GM19193 (cell line): ENCODE data around the gene POU3F3.

Experiments
- POLR2A ChIP-seq: IDR thresholded peaks from 4 replicates; pipeline ENCODE4 v1.6.1; 2011; ENCODE audit not compliant: insufficient read depth, insufficient read length; ENCODE audit errors: extremely low read depth

The POU3F3 gene

DNA sequence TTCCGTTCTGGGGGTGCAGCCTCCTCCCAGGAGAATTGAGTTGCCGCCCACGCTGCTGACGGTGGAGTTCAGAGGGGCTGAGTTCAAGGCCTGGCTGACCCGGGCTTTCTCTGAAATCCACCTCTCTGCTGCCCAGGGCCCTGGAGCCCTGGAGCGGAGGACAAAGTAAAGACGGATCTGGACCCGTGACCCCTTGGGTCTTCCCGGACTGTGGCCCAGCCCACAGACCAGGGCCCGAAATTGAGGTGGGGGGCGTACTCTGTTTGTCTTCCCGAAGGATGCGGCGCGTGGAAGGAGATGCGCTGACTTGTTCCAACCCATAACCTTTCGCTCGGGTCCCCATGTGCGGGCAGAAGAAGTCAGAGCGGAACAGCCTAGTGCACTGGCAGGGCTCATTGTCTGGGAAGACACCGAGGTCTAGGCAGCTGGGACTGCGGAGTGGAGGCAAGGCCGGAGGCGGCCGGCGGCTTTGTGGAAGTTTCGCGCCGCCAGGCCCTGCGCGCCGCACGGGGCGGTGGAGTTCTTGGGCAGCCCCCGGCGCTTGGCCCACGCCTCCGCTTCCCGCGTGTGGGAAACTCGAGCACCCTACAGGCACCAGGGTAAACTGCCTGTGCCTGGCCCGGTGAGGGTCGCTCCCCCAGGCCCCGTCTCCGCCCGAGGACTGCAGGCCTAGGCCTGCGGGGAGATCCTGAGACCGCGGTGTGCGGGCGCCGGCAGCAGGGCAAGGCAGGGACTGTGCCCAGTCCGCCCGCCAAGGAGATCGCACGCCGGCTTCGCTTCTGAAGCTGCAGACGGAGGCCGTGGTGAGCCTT lies 9.8 kb downstream of the POU3F3 start:
- TF ChIP-seq POLR2A, result no peak

GRCh38 chr2:104864280-104865095 lies 10.6 kb downstream of the POU3F3 start:
- TF ChIP-seq POLR2A, result no peak

- no peak for TF ChIP-seq POLR2A
These were observed 11.2 kb downstream of the POU3F3 start for GRCh38 chr2:104865096-104865470.

DNA sequence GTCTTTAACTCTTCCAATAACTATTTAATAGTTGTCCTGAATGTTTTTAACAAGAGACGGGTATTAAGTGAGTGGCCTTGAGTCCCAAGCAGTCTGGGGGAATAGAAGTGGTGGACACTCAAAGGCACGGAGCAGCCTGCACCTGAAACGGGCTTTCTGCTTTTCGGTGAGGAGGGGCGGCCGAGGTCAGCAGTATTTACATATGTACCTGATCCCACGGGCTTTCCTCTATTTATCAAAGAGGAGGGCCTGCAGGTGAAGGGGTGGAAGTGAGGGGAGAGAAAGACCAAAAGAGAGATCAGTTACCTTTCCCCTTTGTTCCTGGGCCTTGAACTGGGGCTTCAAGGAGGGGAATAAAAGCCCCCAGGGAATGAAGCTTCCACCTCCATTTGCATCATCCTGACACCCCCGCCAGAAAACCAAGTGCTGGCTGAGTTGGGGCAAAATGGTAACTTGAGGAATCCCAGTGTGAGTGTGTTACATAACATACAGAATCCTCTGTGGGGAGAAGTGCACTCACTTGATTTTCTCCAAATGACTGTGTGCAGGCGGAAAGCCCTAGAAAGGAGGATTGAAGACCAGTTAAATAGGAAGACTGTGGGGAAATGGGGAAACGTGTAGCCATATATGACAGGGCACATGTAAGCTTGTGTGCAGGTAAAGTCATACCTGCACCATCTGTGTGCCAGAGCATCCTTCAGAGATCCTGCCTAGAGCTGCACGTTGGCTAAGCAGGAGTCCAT lies 12.4 kb downstream of the POU3F3 start:
- no peak for TF ChIP-seq POLR2A

DNA sequence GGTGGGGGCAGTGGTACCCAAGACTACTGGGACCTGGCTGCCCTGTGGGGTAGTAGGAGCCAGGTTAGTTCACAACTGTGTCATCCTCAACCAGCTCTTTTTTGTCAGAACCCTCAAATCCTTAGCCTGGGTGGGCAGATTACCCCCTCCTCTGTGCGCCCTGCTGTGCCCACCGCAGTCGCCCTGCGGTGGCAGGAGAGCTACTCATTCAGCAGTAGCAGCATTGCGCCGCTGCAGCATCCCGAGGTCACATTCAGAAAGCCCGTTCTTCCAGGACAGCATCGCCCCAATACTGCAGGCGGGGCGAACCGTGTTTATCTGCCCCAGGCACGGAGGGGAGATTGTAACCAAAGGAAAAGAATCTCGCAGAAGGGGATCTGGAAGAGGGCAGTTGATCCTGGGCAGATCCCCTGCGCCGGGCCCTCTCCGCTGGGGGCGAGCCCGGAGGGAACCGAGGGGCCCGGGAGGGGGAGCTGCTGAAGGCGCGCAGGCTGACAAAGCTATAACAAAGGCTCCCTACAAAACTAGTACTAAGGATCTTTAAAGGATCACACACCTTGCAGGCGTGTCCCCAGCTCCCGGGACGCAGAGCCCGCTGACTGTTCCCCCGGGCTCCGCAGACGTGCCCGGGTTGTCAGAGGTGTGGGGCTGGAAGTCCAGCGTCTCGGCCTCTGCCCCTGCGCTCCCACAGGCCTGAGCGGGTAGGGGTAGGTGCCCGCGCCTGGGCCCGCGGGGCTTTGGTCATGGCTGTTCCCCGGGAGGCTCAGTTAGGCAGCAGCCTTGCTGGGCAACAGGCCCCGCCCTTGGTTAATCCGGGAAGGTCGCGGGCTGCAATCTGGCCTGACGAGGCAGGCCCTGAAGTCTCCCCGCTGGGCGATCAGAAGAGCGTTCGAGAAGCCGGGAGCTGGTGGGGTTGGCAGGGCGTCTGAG lies 13.2 kb downstream of the POU3F3 start:
- no peak for TF ChIP-seq POLR2A

DNA sequence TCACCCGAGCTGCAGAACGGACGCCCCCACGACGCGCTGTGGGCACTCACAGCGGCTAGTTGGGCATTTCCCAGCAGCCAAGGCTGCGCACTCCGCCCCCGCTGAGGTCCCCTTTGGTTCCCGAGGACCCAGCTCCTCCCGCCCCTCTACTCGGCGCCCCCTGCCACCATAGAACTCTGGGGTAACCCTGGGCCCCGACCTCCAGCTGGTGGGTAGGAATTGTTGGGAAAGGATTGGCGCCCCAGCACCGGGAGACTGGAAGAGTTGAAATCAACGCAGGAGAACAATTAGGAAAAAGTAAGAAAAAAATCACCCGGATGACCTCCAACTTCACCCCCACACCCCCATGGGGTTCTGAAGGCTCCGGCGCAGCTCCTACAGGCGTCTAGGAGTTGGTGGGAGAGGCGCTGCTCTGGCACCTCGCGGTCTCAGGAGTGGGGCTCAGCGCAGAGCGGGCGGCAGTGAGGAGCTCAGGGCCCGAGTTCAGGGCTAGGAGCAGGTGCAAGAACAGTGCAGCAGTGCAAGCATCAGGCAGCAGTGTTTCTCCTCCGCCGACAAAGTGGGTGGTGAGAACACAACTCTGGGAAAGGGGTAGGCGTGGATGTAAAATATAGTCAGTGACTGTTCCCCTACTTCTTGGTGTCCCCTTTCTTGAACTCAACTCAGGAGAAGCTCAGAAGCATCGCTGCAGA lies 14.0 kb downstream of the POU3F3 start:
- no peak for TF ChIP-seq POLR2A

DNA sequence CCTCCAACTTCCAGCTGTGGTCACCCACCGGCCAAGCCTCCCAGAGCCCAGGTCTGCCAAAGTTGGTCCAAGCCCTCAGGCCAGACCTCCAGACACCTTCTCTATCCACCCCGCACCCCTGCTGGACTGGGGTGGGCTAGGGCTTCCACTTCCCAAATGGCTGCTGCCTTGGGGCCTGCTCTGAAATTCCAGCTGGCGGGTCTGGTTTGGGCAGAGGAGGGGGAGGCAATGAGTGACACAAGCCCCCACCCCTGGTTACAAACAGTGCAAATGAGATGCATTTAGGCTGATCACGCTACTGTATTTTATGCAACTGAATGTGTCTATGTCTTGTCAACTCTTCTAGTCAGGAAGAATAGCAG lies 14.6 kb downstream of the POU3F3 start:
- no peak for TF ChIP-seq POLR2A

DNA sequence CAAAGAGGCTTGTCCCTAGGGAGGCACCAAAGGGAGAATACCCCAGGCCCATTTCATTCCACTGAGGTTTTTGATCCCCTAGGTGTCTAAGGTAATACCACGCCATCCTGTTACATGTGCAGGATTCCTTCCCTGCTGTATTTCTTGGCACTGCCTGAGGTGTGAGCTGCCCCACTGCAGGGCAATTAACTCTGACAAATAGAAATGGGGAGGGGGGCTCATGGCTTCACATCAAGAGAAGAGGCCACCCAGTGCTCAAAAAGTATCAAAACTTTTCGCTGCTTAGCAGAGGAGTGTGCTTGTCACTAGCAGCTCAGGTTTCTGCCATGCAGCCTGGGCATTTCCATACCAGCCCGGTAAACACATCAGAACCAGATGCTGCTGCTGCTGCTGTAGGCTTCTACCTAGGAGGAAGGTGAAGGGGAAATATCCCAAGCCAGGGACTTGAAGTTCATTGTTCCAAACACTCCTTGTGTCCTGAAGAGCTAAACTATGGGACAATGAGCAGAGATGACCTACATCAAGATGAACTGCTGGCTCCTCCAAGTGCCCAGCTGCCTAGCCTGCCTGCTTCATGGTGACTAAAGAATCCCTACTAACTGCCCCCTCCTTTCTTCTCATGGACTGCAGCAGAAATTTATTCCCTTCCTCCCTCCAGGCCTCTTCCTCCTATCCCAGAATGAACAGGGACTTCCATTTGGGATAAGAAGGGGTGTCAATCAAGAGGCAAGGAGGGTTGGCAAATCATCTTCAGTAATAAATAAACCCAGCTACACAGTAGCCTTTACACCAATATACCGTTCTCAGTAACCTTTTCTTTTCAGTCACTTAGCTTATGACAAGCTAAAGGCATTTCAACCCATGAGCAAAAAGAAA lies 16.4 kb downstream of the POU3F3 start:
- TF ChIP-seq POLR2A, result no peak

DNA sequence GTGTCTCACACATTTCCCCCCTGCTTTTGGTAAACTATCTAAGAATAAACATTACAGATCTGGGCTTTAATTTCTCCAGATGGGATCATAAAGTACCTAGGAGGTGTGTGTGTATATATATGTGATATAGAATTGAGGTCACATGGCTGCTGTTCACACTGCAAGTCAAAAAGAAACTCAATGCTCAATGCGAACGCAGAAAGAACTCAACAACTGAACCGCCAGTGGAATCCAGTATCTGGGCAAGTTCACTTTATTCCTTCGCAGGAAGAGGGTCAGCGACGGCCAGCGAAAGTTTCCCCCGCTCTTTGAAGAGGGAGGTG lies 17.7 kb downstream of the POU3F3 start:
- TF ChIP-seq POLR2A, result no peak

- no peak for TF ChIP-seq POLR2A
These were observed 18.3 kb downstream of the POU3F3 start for GRCh38 chr2:104871972-104872865.

- TF ChIP-seq POLR2A, result no peak
These were observed 19.2 kb downstream of the POU3F3 start for GRCh38 chr2:104872866-104873688.

DNA sequence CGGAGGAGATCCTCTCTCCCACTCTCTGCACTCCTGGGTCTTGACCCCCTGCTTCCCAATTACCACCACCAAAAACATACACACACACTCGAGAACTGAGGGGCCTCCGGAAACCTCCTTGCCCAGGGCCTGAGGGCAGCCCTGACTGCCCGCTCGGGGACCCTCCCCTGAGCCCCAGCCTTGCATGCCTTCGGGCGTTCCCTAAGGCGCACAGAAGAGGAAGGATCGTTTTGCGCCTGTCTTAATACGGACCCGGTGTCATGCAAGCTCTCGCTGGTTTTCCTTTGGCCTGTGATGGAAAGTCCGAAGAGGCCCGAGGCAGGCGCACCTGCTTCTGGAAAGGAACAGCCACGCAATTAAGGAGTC lies 19.8 kb downstream of the POU3F3 start:
- TF ChIP-seq POLR2A, result no peak

DNA sequence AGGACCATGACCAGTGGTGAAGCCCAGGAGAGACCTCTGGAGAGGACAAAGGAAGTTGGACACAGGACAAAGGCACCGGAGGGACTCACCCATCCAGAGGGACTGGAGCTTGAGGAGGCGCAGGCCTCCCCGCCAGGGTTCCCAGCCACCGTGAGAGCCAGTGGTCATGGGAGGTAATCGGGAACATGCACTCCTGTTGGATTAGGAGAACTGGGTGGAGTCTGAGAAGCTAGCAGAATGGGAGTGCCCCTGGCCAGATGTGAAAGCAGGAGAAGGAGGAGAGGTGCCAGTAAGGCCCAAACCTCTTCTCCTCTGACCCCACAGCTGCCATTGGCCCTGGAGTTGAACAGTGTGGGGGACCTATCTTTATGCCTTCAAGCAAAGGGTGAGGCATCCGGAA lies 20.3 kb downstream of the POU3F3 start:
- no peak for TF ChIP-seq POLR2A
